ENCODE measurements around the gene TANC1.

- TF ChIP-seq CTCF (IDR thresholded peaks at IDR 0.05) (no peak), POLR2A (IDR thresholded peaks at IDR 0.05) (no peak)
These were observed 30.3 kb downstream of the TANC1 start for GRCh38 chr2:158998551-158999248.
